ENCODE measurements around the gene PPM1M.
A peak's percentile ranks its signal among the peaks of the same experiment; 100 is the strongest.

The PPM1M gene

GRCh38 chr3:52230889-52231499, 14.6 kb upstream of the PPM1M start:
- no peak for DNase-seq

- DNase-seq: peak; percentile 84 to 94 (median 89)
Measured at GRCh38 chr3:52231502-52232278, 13.9 kb upstream of the PPM1M start.

GRCh38 chr3:52232279-52233107, 13.1 kb upstream of the PPM1M start:
- DNase-seq: peak in 1 of 4 experiments; percentile 31

- no peak for DNase-seq
Measured at GRCh38 chr3:52233108-52233591, 12.4 kb upstream of the PPM1M start.

GRCh38 chr3:52233968-52234367, 11.6 kb upstream of the PPM1M start:
- no peak for DNase-seq

- no peak for DNase-seq
Measured at GRCh38 chr3:52234516-52235447, 10.8 kb upstream of the PPM1M start.

- DNase-seq: no peak
Measured at GRCh38 chr3:52236424-52236886, 9.1 kb upstream of the PPM1M start.

- DNase-seq: no peak
Measured at GRCh38 chr3:52237006-52237656, 8.4 kb upstream of the PPM1M start.

- peak; percentile 84 to 92 (median 90) for DNase-seq
Measured at GRCh38 chr3:52237657-52238172, 7.8 kb upstream of the PPM1M start.

- peak; percentile 65 to 83 (median 78) for DNase-seq
Measured at GRCh38 chr3:52238193-52238760, 7.3 kb upstream of the PPM1M start.

GRCh38 chr3:52238761-52239701, 6.5 kb upstream of the PPM1M start, which contains the start of gene TWF2:
TWF2 (minus strand) TSS chr3:52239158; CDS start chr3:52239016, 142 bp downstream.
- DNase-seq: peak; percentile 92 to 97 (median 94)

GRCh38 chr3:52240059-52240885, 5.3 kb upstream of the PPM1M start:
- DNase-seq: peak; percentile 81 to 92 (median 88)

- no peak for DNase-seq
Measured at GRCh38 chr3:52240886-52241370, 4.6 kb upstream of the PPM1M start.

GRCh38 chr3:52242039-52242438, 3.5 kb upstream of the PPM1M start:
- DNase-seq: no peak

- peak; percentile 92 to 98 (median 94) for DNase-seq
Measured at GRCh38 chr3:52243791-52244628, 1.5 kb upstream of the PPM1M start.

GRCh38 chr3:52246264-52246620, 683 bp downstream of the PPM1M start:
- DNase-seq: no peak

- DNase-seq: peak; percentile 66 to 84 (median 78)
Measured at GRCh38 chr3:52246728-52247408, 1.3 kb downstream of the PPM1M start.
